HG03521 (cell line): ENCODE measurements around the gene CCDC126.
A peak's percentile ranks its signal among the peaks of the same experiment; 100 is the strongest.
"Not testable (repeated sequence)": the region's sequence is repeated elsewhere in the genome, so short reads cannot be mapped to it uniquely, and the experiment has no call there.

Experiments
- ATAC-seq: cut with Tn5 transposase; IDR thresholded peaks from one replicate; pipeline ENCODE4 v1.9.1; 2021; ENCODE audit warnings: mild to moderate bottlenecking, moderate library complexity; ENCODE audit not compliant: unreplicated experiment

The CCDC126 gene, protein sequence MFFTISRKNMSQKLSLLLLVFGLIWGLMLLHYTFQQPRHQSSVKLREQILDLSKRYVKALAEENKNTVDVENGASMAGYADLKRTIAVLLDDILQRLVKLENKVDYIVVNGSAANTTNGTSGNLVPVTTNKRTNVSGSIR

DNA sequence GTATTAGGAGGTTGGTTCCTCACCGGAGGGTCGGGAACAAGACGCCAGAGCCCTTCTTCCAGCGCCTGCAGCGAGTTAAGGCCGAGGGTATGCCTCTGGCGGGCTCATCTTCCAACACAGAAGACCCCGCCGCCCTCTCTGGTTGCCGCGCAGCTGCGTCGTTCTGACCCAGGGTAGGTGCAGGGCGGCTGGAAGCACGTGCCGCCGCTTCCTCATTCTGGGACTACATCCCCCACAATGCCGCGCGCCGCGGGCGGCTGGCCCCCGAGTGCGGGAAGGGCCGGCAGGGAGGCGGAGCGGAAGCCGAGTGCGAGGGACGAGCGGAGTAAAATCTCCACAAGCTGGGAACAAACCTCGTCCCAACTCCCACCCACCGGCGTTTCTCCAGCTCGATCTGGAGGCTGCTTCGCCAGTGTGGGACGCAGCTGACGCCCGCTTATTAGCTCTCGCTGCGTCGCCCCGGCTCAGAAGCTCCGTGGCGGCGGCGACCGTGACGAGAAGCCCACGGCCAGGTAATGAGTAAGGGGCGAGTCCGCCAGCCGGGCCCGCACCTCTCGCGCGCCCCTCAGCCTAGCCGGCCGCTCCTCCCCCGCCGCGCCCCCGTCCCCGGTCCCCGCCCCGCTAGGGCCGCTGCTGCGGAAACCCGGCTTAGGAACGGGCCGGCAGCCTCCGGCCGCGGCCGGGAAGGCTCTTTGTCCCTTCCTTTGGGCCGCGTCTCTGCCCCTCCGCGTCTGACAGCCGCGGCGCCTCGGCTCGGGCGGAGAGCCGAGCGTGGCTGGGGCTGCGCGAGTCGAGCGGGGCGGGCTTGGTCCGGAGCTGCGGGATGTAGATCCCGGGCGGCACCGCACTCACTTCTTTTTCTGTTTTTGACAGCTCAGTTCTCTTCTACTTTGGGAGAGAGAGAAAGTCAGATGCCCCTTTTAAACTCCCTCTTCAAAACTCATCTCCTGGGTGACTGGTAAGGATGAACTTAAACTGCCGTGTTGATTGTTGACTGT lies at the start of gene CCDC126:
TSS of gene CCDC126 (plus strand) at position 289 of the 998 bp plus-strand sequence. CDS start 13,934 bp downstream, outside the sequence.
- ATAC-seq = peak; percentile 76

DNA sequence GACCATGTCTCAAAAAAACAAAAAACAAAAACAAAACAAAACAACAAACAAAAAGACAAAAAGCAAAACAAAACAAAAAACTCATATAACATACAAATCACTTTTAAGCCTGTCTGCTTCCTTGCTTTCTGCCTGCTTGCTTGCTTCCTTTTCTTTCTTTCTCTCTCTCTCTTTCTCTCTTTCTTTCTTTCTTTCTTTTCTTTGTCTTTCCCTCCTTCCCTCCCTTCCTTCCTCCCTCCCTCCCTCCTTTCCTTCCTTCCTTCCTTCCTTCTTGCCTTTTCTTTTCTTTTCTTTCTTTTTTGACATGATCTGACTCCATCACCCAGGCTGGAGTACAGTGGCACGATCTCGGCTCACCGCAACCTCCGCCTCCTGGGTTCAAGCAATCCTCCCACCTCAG lies 49.5 kb upstream of the CCDC126 start:
- ATAC-seq = no peak

DNA sequence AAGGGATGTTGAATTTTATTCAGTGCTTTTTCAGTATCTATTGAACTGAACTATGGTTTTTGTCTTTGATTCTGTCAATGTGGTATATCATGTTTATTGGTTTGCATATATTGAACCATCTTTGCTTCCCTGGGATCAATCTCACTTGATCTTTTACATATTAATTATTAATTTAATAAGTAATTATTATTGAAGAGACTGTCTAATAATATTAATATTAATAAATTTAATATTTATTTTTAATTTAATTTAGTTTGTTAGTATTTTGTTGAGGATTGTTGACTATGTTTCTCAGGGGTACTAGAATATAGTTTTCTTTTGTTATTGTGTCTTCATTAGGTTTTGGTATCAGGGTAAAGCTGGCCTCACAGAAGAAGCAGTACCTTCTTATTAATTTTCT lies 38.9 kb upstream of the CCDC126 start:
- no peak for ATAC-seq

DNA sequence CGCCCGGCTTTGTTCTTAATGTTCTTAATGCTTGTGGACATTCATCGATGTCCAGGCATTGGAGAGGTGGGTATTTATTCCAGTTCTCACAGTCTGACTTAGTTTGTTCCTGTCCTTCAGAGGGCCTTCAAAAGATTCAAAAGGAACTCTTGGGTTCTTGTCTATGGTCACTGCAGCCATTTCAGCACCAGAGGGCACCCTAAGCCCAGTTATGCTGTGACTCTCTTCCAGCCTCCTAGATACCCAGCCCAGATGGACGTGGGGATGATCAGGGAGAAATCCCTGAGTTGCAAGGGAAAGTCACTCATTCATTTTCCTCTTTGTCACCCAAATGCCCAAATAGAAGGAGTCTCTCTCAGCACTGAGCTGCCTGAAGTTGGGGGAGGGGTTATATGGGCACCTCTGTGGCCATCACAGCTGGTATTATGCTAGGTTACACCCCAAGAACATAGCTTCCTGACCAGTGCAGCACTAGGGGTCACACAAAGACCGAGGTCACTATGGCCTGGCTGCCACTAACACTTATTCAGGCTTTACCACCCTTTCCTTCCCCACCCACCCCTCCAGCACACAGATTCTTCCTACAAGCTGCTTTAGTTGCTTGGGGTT lies 26.5 kb upstream of the CCDC126 start:
- ATAC-seq = peak; percentile 85

DNA sequence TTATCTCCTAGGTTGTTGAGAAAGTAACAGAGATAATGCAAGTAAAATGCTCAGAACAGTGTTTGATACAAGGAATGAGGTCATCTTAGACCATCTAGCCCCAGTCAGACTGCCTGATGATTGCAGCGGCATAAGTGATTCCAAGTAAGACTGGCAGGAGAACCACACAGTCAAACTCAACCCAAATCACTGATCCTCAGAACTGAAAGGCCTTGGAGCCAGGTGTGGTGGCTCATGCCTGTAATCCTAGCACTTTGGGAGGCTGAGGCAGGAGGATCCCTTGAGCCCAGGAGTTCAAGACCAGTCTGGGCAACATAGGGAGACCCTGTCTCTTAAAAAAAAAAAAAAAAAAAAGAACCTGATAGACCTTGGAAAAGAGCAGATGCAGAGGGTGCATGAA lies 15.2 kb upstream of the CCDC126 start:
- not testable (repeated sequence) for ATAC-seq

DNA sequence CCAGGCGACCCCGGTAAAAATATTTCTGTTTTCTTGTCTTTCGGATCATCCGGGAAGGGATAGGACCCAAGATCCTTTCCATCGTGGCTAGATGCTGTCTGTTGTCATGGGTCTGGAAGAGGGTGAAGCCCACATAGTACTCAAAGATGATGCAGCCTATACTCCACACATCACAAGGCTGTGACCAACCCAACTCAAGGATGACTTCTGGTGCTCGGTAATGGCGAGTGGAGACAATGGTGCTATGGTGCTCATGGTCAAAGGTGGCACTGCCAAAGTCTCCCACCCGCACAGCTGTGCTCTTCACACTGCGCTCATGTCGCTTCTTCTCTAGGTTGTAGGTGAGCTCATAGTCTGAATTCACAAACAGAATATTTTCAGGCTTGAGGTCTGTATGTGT lies 11.9 kb upstream of the CCDC126 start:
- ATAC-seq = not testable (repeated sequence)

DNA sequence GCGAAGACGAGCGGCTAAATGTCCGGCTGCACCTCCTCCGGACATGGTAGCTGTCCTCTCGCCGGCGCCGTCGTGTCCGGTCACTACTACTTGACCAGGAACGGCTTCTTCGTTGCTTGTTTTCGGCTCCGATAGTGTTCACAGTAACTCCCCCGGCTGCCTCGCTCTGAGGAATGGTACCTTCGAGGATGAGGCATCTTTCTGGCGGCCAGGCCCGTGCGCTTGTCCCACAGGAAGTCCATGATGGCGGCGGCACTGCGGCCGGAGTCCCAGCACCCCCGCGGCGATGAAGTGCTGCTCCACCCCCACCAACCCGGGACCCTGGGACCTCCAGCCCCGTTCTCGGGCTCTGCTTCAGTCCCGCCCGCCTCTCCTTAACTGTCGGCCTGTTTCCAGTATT lies 11.0 kb upstream of the CCDC126 start:
- ATAC-seq = no peak

DNA sequence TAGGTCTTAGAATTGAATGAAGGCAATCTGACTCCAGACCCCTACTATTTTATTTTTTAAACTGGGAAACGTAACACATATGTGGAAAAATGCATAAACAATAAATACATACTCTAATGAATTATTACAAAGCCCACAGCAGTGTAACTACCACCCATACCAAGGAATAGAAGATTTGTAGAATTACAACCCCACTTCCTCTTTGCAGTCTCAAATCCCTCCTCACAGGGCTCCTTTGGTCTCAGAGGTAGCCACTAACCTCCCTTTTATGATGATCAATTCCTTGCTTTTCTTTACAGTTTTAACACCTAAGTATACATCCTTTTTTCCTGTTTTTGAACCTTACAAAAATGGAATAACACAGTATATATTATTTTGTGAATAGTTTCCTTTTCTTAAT lies 6.7 kb upstream of the CCDC126 start:
- ATAC-seq = no peak

DNA sequence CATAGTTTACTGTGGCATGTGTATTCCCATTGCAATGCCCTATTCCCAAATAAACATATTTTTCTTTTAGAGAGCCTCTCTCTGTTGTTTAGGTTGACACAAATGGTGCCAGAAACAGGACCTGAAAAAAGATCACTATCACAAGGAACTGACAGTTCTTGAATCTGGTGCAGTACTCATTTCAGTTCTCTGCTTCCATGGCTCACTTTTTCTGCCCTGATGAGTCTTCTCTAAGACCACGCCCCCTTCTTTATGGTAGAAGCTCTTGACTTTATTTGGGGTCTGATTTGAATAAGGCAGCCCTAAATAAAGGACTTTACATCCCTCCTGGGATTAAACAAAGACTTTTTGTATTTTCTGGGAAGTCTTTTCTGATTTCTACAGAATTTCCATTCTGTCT lies 3.5 kb upstream of the CCDC126 start:
- ATAC-seq = no peak

DNA sequence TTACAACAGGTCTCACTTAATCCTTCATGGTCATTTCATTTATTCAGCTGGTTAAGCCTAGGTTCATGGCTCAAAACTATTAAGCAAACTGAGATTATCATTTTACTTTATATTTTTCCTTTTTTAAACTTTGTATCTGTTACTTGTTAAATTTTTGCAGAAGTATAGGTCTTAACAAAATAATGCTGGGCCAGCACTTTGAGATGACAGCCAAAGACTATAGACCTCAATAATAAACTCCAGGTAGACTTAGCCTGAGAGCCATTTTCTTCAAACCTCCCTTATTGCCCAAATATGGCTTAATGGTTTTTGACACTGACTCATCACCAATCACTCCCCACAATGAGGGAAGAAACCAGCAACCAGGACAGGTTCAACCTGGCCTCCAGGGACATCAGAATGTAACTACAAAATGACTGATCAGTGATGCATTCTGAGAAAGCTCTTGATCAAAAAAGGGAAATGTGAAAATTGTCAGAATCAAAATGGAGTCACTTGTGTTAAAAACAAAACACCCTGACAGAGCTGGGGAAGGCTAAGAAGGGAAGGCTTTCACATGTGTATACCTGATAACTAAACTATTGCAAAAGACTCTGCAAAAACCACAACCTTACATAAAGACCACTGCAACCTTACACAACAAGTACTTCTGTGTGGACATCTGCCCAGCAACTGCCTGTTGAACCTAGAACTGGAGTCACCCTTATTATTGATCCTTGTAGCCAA lies 2.1 kb upstream of the CCDC126 start:
- ATAC-seq = peak; percentile 48

DNA sequence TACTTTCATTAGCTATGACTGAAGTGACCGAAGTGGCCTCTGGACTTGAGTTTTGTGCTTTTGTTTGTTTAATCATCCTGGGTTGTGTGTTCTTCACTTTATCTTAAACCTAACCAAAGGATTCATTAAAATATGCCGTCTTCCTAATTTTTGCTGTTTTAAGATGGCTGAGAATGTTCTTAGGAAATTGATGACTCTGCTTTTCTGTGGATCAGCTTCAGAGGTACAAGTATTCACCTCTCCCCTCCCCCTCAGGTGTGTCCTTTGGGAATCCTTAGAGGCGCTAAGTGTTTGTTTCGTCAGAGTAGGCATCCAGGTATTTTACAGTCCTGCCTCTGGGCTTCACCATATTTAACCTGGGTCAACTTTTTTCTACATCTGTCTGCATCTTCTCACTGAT lies 1.1 kb downstream of the CCDC126 start:
- no peak for ATAC-seq

DNA sequence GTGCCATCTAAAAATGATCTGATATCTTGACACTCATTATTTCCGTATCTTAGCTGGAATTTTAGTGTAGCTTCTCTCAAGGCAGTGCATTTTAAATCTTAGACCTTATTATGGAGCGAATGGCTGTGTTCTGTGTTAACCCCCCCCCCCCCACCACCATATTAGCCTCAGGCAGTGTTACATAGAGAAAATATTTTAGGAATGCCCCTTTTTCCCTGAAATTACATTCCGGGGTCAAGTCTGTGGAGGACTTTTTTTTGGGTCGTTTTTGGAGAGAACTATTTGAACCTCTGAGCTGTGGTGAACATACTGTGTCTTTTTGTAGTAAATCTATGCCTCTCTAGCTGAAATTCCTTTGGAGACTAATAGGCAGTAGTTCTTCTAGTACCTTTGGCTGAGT lies 3.1 kb downstream of the CCDC126 start:
- no peak for ATAC-seq

DNA sequence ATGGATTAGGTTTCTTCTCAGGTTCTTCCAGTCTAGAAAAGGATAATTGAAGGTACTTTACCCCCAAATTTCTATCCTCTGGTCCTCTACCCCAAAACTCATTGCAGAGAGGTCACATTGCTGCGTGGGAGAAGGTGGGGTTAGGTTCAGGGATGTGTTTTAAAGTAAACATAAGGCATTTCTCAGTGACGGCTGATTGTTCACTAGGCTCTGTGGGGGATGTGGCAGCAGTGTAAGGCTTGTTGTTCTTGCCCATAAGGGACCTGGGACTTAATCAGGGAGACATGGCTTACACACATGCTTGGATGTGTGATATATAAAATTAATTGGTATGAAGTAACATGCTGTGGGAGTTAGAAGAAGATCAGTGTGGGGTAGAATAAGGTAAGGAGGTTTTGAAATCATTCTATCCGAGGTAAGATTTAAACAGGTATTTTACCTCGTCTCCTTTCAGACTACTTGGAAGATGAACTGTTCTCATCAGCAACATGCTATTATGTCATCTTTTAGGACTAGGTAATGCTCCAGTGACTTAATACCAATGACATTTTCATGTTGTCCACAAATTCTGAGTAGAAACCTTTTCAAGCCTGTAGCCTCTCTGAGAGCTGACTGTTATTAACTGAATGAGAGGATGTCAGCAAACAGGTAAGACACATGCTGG lies 6.6 kb downstream of the CCDC126 start:
- no peak for ATAC-seq

DNA sequence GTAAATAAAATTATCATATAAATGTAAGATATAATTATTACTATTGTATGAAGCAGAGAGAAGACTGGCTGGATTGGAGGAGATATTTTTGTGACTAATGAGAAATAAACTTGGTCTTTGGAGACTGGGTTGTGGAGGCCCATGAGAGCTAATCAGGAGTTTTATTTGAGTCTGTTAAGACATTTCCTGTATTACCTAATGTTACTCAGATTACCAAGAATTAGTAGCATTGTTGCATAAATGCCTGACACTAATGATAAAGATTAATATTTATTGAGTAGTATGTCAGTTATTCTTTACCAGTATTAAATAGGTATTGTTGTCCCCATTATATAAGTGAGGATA lies 7.1 kb downstream of the CCDC126 start:
- ATAC-seq = no peak

DNA sequence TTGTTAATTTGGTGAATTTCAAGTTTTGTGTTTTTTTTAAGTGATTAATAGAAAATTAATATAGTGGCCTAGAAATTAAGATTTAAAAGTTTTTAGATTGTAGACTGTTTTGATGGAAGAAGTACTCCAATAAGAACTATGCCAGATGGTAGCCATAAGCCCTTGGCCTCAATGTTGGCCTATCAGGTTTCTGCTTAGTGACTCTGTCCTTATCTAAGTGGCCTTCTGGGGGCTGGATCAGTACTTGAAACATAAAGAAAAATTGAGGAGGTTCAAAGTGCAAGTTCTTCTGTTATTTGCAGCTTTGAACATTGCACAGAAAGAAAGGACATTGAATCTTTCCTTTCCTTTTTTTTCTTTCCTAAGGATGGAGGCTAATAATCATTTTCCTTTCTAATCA lies 9.9 kb downstream of the CCDC126 start:
- ATAC-seq = no peak

DNA sequence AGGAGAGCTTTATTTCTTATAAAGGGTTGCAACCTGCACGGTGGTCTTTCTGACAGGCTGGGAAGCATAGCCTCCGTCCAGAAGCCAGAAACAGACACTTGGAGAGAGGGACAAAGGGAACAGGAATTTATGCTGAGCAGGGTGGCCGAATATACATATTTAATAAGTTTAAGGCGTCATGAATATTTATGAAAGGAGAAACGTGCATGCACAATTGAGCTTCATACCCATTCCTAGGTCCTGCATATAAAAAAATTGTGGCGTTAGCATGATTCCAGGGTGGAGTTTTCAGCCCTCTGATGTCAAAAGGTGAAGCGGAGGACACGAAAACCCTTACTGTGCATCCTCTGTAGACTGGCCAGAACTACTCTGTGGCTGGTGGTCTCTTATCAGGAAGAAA lies 10.7 kb downstream of the CCDC126 start:
- ATAC-seq = no peak

DNA sequence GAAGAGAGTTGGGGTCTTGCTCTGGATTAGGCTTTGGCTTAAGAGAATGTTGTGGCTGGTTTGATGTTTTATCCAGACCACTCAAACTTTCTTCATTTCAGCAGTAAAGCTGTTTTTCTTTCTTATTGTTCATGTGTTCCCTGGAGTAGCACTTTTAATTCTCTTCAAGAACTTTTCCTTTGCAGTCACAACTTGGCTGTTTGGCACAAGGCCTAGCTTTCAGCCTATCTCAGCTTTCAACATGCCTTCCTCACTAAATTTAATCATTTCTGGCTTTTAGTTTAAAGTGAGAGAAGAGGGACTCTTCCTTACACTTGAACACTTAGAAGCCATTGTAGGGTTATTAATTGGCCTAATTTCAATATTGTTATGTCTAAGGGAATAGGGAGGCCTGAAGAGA lies 18.1 kb downstream of the CCDC126 start:
- no peak for ATAC-seq

DNA sequence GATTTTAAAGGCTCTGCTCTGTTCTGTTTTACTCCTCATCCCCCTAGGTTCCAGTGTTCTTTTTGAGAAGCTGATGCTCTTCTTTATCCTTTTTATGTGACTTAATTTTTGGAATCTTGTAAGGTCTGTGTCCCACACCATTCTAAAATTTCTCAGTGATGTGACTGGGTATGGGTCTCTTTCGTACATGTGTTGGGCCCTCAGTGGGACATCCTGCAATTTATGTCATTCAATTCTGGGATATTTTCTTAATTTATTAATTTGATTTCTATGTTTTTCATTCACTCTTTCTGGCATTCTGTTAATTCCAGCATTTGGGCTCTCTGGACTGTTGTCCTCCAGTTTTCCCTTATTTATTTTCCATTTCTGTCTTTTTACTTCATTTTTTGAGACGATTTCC lies 19.4 kb downstream of the CCDC126 start:
- no peak for ATAC-seq

DNA sequence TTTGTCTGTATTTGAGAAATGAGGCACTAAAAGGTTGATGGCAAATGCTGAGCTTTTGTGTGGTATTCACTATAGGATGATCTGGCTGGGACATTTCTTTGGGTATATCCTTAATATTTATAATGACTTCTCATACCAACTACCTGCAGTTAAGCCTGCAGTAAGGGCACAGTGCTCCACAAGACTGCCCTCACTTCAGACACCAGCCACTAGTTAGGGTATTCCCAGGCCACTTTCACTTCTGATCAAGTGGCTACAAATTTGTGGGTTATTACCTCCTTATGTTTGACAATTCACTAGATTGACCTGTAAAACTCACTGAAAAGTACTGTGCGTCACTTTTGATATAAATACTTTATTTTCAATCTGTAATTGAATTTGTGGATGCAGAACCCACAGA lies 20.3 kb downstream of the CCDC126 start:
- ATAC-seq = no peak

DNA sequence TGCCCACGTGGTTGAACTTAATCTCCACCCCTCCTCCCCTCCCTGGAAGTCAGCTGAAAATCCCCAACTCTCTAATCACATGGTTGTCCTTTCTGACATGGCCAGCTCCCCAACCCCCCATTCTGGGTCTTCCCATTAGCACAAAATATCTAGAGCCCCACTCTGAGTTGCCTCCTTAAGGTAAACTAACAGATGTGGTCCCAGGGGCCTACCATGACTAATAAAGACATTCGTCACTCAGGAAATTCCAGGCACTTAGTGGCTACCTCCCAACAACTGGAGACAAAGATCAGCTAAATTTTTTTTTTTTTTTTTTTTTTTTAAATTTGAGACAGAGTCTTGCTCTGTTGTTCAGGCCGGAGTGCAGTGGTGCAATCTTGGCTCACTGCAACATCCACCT lies 21.1 kb downstream of the CCDC126 start:
- no peak for ATAC-seq

DNA sequence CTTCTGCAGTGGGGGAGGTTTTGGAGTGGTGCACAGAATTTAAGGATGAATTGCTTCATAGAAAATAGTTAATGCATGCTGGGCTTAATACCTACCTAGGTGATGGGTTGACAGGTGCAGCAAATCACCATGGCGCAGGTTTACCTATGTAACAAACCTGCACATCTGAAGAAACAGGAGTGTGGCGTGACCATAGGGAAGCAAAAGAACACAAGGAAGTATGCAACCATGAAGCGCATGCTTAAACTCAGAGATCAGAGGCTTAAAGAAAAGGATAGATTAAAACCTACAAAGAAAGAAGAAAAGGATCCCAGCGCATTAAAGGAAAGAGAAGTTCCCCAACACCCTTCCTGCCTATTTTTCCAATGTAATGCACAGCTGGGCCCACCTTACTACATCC lies 22.0 kb downstream of the CCDC126 start:
- no peak for ATAC-seq
